ENCODE data around the gene VPS35L. TPM values are rescaled to one million over a fixed set of nuclear protein-coding genes. Genes with fewer than 3 reads are reported as not detected.

VPS35L gene
- total RNA-seq, 1 experiment from 2014 or later, result 11.7 TPM

DNA sequence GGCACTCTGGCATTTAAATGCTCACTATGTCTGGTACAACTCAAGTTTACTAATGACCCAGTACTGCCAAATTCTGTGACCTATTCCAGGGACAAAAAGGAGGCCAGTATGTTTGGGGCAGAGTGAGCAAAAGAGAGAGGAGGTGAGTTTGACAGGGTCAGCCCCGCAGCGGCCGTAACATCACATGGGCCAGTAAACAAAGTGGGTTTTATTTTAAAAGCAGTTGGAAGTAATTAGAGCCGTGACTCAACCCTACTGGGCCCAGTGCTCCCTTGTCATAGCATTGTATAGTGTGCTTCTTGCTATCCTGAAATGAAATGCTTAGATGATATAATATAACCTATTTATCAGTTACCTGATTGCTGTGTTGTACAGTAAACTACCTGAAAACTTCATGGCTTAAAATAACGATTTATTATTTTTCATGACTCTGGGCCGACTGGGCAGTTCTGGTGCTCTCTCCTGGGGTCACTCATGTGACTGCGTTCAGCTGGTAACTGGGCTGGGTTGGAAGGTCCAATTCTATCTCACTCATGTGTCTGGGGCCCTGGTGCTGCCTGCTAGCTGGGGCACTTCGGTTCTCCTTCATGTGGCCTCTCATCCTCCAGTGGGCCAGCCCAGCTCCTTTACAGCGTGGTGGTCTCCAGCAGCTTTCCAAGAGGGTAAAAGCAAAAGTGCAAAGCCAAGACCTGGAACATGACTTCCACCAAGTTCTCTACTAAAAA, 189.9 kb downstream of the VPS35L start:
- Histone ChIP-seq H3K9me3 (ENCODE audit: insufficient read depth, low read depth) (no peaks in the 10 kb centered on the region), H3K4me1 (replicated peaks; ENCODE audit: insufficient read depth) (peaks cover 28% of the 10 kb centered on the region), H2AFZ (no peak overlapping the region), H3K9me2 (ENCODE audit: insufficient read depth) (no peaks in the 10 kb centered on the region), H3K27me3 (ENCODE audit: insufficient read depth, low read depth) (no peaks in the 10 kb centered on the region), H3K36me3 (ENCODE audit: low read depth) (no peaks in the 10 kb centered on the region), H3K27ac (no peak overlapping the region), H4K20me1 (ENCODE audit: insufficient read depth) (no peaks in the 10 kb centered on the region), H3F3A (ENCODE audit: insufficient read depth, low read depth) (peaks cover 20% of the 10 kb centered on the region), H3K79me2 (ENCODE audit: low read depth) (0 out of 2 replicates have a peak, but pooled peaks cover 3% of the 10 kb centered on the region), H3K4me3 (no peak overlapping the region), H3K4me2 (no peak overlapping the region)
- no peak for DNase-seq
- no TSS peak for BruUV-seq (replicated peaks)
- POLR2A ChIA-PET (ENCODE audit: unreplicated experiment), result no interaction called here
- CTCF ChIA-PET, result no interaction called here
- TF ChIP-seq EZH2 (IDR thresholded peaks at IDR 0.05; ENCODE audit: low read depth), result no peak
- TF ChIP-seq, protein P1, sequence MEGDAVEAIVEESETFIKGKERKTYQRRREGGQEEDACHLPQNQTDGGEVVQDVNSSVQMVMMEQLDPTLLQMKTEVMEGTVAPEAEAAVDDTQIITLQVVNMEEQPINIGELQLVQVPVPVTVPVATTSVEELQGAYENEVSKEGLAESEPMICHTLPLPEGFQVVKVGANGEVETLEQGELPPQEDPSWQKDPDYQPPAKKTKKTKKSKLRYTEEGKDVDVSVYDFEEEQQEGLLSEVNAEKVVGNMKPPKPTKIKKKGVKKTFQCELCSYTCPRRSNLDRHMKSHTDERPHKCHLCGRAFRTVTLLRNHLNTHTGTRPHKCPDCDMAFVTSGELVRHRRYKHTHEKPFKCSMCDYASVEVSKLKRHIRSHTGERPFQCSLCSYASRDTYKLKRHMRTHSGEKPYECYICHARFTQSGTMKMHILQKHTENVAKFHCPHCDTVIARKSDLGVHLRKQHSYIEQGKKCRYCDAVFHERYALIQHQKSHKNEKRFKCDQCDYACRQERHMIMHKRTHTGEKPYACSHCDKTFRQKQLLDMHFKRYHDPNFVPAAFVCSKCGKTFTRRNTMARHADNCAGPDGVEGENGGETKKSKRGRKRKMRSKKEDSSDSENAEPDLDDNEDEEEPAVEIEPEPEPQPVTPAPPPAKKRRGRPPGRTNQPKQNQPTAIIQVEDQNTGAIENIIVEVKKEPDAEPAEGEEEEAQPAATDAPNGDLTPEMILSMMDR (conservative IDR thresholded peaks at IDR 0.05), result no peak
- intact Hi-C loops (cut with micrococcal nuclease; ENCODE audit: unreplicated experiment), result no loop called here

DNA sequence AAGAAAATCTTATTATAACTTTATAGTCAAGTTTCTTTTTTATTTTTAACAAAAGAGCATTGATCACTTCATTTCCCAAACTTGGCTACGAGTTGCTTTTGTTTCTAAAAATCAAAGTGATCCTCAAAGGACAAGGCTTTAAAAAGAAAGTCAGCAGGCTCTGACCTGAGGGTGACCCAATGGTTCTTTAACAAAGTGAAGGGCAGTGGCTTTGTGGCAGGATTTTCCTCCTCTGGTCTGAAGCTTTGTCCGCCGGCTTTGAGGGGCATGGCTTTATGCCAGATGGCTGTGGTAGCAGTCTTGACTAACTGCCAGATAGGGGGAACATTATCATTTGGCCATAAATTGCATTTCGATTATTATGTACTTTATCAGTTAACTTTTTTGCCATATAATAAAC, 191.1 kb downstream of the VPS35L start:
- Histone ChIP-seq H3K36me3 (ENCODE audit: low read depth) (no peaks in the 10 kb centered on the region), H3K9me2 (ENCODE audit: insufficient read depth) (no peaks in the 10 kb centered on the region), H3K79me2 (ENCODE audit: low read depth) (0 out of 2 replicates have a peak, but pooled peaks cover 3% of the 10 kb centered on the region), H3K4me1 (replicated peaks; ENCODE audit: insufficient read depth) (peaks cover 29% of the 10 kb centered on the region), H3K9me3 (ENCODE audit: insufficient read depth, low read depth) (no peaks in the 10 kb centered on the region), H3K4me3 (no peak overlapping the region), H4K20me1 (ENCODE audit: insufficient read depth) (no peaks in the 10 kb centered on the region), H3F3A (ENCODE audit: insufficient read depth, low read depth) (peaks cover 20% of the 10 kb centered on the region), H3K4me2 (no peak overlapping the region), H3K27ac (no peak overlapping the region), H3K27me3 (ENCODE audit: insufficient read depth, low read depth) (no peaks in the 10 kb centered on the region), H2AFZ (no peak overlapping the region)
- intact Hi-C loops (cut with micrococcal nuclease; ENCODE audit: unreplicated experiment), result no loop called here
- CTCF ChIA-PET, result no interaction called here
- BruUV-seq (replicated peaks), result no TSS peak
- POLR2A ChIA-PET (ENCODE audit: unreplicated experiment), result no interaction called here
- no peak for DNase-seq
- TF ChIP-seq, protein P1 (conservative IDR thresholded peaks at IDR 0.05), result no peak
- no peak for TF ChIP-seq EZH2 (IDR thresholded peaks at IDR 0.05; ENCODE audit: low read depth)

DNA sequence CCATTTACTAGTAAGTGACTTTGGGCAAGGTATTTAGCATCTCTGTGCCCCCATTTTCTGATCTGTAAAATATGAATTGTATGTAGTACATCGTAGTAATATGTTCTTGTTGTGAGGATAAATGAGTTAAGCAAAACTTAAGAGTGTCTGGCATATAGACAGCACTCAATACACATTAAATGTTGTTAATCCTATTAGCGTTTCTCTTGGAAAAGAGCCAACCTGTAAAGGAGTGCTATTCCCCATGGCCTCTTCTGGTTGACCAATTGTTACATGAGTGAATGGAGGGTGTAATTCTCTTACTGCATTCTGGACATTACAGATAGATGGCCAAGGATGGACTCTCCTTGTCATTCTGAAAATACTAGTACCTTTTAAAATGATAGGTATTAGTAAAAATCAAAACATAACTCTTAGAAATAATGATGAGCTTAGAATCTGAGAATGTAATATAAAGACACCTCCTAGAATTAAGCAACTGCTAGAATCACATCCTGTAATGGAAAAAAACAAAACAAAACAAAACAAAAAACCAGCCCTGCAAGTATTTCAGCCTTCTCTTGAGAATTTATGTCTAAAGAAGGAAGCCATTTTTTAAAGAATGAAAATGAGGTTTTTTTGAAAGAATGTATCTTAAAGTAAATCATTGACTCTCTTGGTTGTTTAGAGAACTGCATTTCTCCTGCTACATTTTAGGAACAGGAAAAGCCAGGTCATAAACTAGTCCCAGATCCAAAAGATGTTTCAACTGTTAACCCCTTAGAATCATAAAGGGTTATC, 193.1 kb downstream of the VPS35L start:
- peak overlapping the region; percentile 71 for H2AFZ ChIP-seq
- H3K27me3 ChIP-seq (ENCODE audit: insufficient read depth, low read depth), result no peaks in the 10 kb centered on the region
- H3F3A ChIP-seq (ENCODE audit: insufficient read depth, low read depth), result peaks cover 33% of the 10 kb centered on the region
- BruUV-seq (replicated peaks), result no TSS peak
- TF ChIP-seq, protein P1 (conservative IDR thresholded peaks at IDR 0.05), result no peak
- no peak for TF ChIP-seq EZH2 (IDR thresholded peaks at IDR 0.05; ENCODE audit: low read depth)
- peak overlapping the region; percentile 76 for H3K27ac ChIP-seq
- peak overlapping the region; percentile 65 for H3K4me2 ChIP-seq
- POLR2A ChIA-PET (ENCODE audit: unreplicated experiment), result interaction anchor here (0.5 to 0.6 kb wide), 5 partner anchors 26 to 355 kb away, joined by 3 to 7 read pairs (median 6); partner anchors contain the start of genes IQCK and KNOP1
- CTCF ChIA-PET, result interaction anchor here (0.6 to 1.4 kb wide), 2 partner anchors 136 to 147 kb away, joined by 3 to 4 read pairs; partner anchors contain the start of gene GPRC5B
- H3K79me2 ChIP-seq (ENCODE audit: low read depth), result 0 out of 2 replicates have a peak, but pooled peaks cover 3% of the 10 kb centered on the region
- H4K20me1 ChIP-seq (ENCODE audit: insufficient read depth), result no peaks in the 10 kb centered on the region
- DNase-seq, result peak in 1 of 2 experiments; percentile 85
- no peaks in the 10 kb centered on the region for H3K9me3 ChIP-seq (ENCODE audit: insufficient read depth, low read depth)
- intact Hi-C loops (cut with micrococcal nuclease; ENCODE audit: unreplicated experiment), result no loop called here
- H3K9me2 ChIP-seq (ENCODE audit: insufficient read depth), result no peaks in the 10 kb centered on the region
- H3K4me1 ChIP-seq (replicated peaks; ENCODE audit: insufficient read depth), result peaks cover 49% of the 10 kb centered on the region
- H3K4me3 ChIP-seq, result peak overlapping the region; percentile 8; the same call in 1 of the 2 replicates
- H3K36me3 ChIP-seq (ENCODE audit: low read depth), result no peaks in the 10 kb centered on the region
